Right ventricle myocardium inferior (tissue), 1 donor: Measurements from ENCODE around the gene CYREN. TPM values are rescaled to one million over a fixed set of nuclear protein-coding genes. Genes with fewer than 3 reads are reported as not detected.
A peak's percentile ranks its signal among the peaks of the same experiment; 100 is the strongest.

Experiments
- ATAC-seq: fragments of 200-7000 bp; cut with Tn5 transposase; one replicate; pipeline ENCODE4 v1.9.1; 2020; ENCODE audit warnings: mild to moderate bottlenecking, moderate library complexity
- DNase-seq: peaks from one replicate; pipeline ENCODE4 v3.0.0; 2021; ENCODE audit errors: missing footprints
- intact Hi-C: fragments of 100-400 bp; cut with DNase I; formaldehyde crosslinking; loops from one replicate; pipeline ENCODE4 v1.11.0; 2022
- total RNA-seq: library from RNA; stranded (reverse); fragmentation: NEBNext Ultra II Directional; extraction: Animal tissue kit (Norgen Biotek cat#: 25700); gene quantifications from one replicate; pipeline ENCODE4 v1.2.1, GENCODE V29; 2021
- donor health status: DM: no; HTN: yes; CAD: no; lungs with severe emphysema.

CYREN gene
- total RNA-seq, 1 donor from 2014 or later = 22.5 TPM

- ATAC-seq = no peak
- no peak for DNase-seq
- intact Hi-C loops = no loop called here
These were observed 30.4 kb upstream of the CYREN start for GRCh38 chr7:135200821-135201331.

DNA sequence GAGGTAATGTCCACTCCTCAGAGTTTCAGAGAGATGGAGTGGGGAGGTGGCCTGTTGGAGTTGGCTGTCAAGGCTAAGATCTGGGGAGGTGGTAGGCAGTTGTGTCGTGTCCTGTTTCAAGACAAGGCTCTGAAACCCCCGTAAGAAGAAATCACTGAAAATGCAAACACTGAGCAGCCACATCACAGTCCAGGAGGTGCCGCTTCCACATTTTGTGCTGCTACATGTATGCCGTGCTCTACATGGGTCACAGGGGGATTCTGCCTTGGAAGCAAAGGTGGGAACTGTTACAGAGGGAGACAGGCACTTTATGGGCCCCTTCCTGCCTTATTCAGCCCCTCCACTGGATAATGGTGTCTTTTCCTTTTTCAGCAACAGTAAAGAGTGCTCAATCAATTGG, 28.9 kb upstream of the CYREN start:
- DNase-seq (no peak), ATAC-seq (no peak)
- intact Hi-C loops = no loop called here

DNA sequence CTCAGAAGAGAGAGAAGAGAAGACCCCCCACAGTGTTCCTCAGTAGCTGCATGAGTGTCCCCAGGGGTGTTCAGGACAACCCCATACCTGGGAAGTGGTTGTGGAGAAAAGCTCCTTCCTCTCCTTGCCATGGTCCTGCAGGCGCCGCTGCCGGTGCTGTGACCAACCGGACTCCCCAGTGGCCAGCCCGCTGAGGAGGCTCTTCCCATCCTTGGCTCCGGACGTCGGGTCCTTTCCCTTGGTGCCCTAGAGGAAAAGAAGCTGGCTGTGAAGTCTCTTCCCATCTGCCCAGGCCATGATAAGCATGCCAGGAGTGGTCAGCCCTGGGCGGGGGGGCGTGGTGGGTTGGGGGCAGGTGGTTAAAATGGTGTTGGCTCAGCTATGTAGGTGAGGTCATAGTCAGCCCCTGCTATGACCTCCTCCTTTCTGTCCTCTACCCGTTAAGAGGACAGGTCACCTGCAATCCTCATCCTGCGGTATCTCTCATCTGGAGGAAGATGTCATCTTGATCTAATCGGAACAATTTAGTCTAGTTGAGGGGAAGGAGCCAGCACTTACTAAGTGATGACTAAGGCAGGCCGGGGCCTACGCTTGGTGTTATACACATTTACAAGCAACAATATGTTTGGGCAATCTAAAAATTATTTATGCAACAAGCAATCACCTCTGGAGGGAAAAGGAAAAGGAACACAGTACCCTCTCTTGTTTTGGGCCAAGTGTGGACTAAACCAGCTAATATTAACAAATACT, 27.6 kb upstream of the CYREN start:
- ATAC-seq (no peak), DNase-seq (no peak)
- intact Hi-C loops = no loop called here

GRCh38 chr7:135197343-135197742, 26.8 kb upstream of the CYREN start:
- no peak for DNase-seq
- ATAC-seq = no peak
- intact Hi-C loops = no loop called here

DNA sequence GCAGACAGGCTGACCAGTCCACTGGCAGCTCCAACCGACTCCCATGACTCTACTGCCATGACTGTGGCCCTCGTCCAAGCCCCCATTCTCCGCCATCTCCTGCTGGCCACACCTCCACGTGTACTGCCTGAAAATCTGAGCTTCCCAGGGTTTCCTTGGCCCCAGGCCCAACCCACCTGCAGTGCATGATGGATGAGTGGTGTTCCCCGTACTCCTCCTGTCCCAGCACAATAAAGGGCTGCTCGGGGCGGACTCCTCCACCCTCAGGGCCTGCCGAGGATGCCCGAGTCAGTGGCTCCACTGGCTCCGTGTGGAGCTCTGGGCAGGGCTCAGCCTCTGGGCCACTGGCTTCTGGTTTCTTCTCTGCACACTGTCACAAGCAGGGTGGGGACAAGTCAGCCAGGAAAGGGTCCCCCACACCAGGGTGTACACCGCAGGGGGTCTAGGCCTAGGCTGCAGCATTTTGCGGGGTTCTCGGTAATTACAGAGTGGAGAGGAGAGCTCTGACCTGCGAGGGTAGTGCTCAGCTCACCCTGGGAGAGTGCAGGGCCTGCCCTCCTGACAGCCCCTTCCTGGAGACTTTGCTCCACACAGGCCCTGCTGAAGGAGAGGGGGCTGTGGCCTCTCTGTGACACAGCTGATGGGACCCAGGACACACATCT, 25.6 kb upstream of the CYREN start:
- no peak for DNase-seq
- ATAC-seq = no peak
- intact Hi-C loops = no loop called here

DNA sequence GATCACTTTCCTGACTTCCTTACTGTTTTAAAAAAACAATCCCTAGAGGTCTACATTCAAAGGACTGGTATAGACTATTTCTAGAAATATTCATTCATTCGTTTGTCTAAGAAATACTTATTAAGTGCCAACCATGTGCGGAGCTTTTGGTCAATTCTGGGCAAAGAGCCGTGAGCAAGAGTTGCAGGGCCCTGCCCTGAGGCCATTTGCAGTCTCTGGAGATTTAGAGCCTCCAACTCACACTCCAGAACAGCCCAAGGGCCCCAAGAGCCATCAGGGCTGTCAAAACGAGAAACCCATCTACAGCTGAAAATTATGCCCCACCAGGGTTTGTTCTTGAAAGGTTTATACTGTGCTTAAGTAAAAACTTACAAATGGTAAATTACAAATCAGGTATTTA, 24.6 kb upstream of the CYREN start:
- DNase-seq (no peak), ATAC-seq (no peak)
- intact Hi-C loops = no loop called here

- intact Hi-C loops = no loop called here
- peak; percentile 60 for DNase-seq
- ATAC-seq = no peak
These were observed 24.1 kb upstream of the CYREN start for GRCh38 chr7:135194494-135195095.

- no peak for DNase-seq
- intact Hi-C loops = no loop called here
- no peak for ATAC-seq
These were observed 23.1 kb upstream of the CYREN start for GRCh38 chr7:135193615-135194081.

GRCh38 chr7:135192914-135193536, 22.5 kb upstream of the CYREN start:
- ATAC-seq (no peak), DNase-seq (peak; percentile 44)

GRCh38 chr7:135190703-135191102, 20.2 kb upstream of the CYREN start:
- intact Hi-C loops = no loop called here
- DNase-seq (no peak), ATAC-seq (no peak)

More at GRCh38 chr7:135192914-135193536, 22.5 kb upstream of the CYREN start:
- intact Hi-C loops = no loop called here

GRCh38 chr7:135189961-135190360, 19.5 kb upstream of the CYREN start:
- no peak for ATAC-seq
- intact Hi-C loops = no loop called here
- DNase-seq = no peak

- ATAC-seq = peak; percentile 74
- no peak for DNase-seq
- intact Hi-C loops = no loop called here
These were observed 18.7 kb upstream of the CYREN start for GRCh38 chr7:135189221-135189662.

DNA sequence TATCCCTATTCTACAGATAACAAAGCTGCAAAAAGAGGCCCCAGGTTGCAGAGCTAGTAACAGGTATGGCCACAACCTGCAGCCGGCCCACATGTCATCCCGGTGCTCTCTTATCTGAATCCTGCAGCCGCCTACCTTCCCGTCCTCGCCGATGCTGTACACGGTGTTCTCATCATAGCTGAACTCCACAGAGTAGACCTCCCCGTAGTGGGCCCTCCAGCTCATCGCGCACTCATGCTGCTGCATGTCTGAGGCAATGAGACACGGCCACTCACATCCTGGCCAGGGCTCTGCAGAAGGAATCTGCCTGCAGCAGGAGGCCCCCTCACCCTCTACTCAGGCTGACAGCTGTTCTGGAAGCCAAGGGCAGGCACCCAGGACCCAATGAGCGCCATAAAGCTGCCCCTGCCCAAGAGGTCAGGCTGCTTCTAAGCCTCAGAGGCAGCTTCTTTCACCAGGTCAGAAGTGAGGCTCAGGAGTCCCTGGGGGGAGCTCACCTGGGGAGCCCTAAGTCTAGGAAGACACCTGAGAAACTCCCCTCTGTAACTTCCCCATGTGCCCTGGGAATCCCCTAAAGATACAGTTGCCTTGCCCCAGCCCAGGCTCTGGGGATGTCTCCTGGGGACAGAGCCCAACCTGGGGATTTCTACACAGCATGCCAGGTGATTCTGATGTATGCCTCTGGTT, 17.9 kb upstream of the CYREN start:
- DNase-seq (peak; percentile 68), ATAC-seq (no peak)
- intact Hi-C loops = no loop called here

- intact Hi-C loops = no loop called here
- ATAC-seq (no peak), DNase-seq (peak; percentile 55)
These were observed 16.3 kb upstream of the CYREN start for GRCh38 chr7:135186841-135187253.

DNA sequence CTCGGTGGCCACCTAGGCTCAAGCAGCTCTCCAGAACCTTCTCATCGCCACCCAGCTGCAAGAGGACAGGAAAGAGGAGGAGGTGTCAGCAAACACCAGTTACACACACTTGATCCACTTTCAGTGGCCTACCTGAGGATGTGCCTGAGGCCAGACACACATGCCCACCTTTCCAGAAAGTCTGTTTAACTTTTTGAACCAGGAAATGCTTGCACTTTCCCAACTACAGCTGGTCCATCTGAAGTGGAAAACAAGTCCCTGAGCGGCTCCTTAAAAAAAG, 15.7 kb upstream of the CYREN start:
- DNase-seq (no peak), ATAC-seq (no peak)
- intact Hi-C loops = no loop called here

- intact Hi-C loops = no loop called here
- ATAC-seq (no peak), DNase-seq (no peak)
These were observed 15.2 kb upstream of the CYREN start for GRCh38 chr7:135185471-135186260.

DNA sequence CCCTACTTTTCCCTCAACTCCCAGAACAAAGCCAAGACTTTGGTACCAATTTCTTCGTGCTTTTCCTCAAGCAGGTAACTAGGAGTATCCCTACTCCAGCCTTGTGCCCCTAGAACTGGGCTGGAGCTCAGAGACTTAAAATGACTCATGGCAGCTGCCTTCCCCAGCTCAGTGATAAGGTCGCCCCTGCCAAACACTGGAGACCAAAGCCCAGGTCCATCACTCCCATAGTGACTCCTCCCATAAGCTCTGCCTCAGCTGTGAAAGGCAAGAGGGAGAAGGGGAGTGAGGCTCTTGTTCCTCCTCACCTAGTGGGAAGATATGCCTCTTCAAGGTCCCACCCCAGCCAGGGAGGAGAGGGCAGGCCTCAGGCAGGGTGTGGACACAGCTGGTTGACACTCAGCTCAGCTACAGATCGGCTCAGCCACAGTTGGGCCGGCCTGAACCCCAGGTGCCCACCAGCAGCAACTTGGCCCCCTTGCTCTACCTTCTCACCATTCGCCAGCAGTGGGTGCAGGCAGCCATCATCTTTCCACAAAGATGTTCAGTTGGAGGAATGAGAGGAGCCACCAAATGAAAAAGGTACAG, 13.8 kb upstream of the CYREN start:
- no peak for ATAC-seq
- DNase-seq = no peak
- intact Hi-C loops = no loop called here

GRCh38 chr7:135183478-135183877, 13.0 kb upstream of the CYREN start:
- intact Hi-C loops = no loop called here
- ATAC-seq = no peak
- DNase-seq = no peak
